GM10266 (cell line): Measurements from ENCODE around the gene CCL19.

Experiments used
- DNase-seq: peaks from one replicate; pipeline ENCODE4 v3.0.0; 2012; ENCODE audit errors: extremely low spot score
- TF ChIP-seq, protein P1 (sequence below): IDR thresholded peaks from 2 replicates; pipeline ENCODE4 v1.5.1; 2012; ENCODE audit warnings: mild to moderate bottlenecking, low read depth; ENCODE audit not compliant: control insufficient read depth, insufficient read depth; ENCODE audit errors: missing control alignments

CCL19 gene

DNA sequence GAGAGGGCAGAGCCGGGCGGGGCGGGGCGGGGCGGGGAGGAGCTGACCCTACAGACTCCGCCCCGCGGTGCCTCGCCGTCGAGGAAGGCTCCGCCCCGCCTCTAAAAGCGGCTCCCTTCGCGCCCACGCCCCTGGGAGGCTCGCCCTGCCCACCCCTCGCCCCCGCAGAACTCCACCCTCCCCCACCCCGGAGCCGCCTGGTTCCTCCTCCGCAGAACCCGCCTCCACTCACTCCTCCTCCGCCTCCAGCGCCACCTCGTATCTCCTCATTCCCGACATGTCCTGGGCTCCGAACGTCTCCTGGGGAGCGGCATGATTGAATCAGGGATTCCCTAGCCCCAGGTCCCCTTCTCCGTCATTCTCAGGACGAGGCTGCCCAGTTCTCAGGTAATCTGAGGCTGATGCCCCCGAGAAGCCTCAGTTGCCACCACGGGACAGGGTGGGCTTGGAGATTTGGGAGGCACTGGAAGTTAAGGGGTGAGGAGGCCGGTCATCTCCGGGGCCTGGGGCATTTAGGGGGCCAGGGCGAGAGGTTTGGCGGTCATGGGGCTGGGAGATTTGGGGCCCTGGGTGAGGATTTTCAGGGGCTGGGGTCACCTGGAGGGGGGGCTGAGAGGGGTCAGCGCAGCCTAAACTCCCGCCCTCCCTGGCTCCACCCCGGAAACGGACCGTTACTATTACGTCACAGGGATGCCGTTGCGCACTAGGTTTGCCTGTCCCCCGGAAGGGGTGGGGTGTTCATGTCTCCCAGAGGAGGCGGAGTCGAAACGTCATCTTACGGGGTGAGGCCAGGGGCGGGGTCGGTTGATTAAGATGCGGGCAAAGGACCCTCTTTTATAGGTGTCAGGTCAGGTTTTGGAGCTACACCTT, 25.5 kb downstream of the CCL19 start:
- DNase-seq: peak; percentile 88
- TF ChIP-seq, protein P1, sequence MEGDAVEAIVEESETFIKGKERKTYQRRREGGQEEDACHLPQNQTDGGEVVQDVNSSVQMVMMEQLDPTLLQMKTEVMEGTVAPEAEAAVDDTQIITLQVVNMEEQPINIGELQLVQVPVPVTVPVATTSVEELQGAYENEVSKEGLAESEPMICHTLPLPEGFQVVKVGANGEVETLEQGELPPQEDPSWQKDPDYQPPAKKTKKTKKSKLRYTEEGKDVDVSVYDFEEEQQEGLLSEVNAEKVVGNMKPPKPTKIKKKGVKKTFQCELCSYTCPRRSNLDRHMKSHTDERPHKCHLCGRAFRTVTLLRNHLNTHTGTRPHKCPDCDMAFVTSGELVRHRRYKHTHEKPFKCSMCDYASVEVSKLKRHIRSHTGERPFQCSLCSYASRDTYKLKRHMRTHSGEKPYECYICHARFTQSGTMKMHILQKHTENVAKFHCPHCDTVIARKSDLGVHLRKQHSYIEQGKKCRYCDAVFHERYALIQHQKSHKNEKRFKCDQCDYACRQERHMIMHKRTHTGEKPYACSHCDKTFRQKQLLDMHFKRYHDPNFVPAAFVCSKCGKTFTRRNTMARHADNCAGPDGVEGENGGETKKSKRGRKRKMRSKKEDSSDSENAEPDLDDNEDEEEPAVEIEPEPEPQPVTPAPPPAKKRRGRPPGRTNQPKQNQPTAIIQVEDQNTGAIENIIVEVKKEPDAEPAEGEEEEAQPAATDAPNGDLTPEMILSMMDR: no peak

DNA sequence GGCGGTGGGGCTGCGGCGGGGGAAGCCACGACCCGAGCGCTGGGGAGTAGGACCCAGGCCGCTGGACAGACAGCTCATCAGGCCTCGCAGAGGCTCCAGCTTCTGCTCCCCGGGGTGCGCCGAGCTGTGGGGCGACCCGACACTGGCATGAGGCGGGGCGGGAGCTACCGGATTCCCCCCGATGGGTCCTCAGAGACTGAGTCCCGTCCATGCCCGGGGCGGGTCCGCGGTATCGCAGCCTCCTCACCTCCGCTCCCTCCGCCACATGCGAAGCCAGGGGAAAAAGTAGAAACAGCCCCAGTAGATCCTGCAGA, 26.1 kb downstream of the CCL19 start:
- no peak for DNase-seq
- TF ChIP-seq, protein P1: no peak

DNA sequence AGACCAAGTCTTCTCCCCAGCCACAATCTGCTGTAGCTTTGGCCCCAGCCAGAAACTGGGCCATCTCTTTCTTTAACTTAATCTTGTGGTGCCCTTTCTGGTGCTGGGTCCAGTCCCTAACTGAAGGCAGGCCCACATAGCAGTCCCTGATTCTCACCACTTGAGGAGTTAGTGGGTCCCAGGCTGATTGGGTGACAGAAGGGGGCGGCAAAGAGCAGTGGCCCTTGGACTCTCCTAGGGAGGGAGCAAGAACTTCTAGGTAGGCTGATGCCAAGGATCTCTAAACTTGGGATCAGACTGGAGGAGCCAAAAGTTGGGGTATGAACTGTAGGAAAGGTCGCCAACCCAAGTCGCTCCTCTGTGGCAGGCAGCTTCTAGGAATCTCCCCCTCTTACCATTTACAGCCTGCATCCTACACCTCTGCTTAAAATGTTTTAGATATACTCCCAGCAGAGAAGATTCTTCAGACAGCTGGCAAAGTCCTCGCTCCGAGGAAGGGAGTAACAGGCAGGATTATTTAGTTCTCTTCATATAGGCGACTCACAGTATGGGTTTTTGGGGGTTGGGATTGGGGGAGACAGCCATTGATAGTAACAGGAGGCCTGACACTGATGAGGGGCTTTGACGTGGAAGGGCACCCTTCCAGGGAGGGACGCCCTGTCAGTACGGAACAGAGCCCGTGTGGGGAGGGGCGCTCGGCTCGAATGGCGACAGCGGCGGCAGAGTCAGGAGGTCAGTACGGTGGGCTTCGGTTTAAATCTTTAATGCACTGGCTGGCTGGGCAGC, 26.6 kb downstream of the CCL19 start:
- peak; percentile 79 for DNase-seq
- TF ChIP-seq, protein P1: peak; percentile 85

DNA sequence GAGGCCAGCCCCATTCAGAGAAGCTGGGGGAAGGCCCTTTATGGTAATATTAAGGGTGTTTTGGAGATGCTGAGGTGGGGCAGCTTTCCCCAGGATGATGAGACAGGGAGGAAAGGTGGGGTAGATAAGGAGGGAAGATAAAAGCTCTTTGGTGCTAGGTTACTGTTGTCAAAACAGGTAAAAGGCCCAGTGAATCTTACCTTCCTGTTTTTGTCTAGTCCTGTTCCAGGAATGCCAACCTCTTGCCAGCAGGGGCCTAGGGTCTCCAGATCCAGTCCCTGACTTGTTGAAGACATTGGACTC, 27.8 kb downstream of the CCL19 start:
- TF ChIP-seq, protein P1: no peak

DNA sequence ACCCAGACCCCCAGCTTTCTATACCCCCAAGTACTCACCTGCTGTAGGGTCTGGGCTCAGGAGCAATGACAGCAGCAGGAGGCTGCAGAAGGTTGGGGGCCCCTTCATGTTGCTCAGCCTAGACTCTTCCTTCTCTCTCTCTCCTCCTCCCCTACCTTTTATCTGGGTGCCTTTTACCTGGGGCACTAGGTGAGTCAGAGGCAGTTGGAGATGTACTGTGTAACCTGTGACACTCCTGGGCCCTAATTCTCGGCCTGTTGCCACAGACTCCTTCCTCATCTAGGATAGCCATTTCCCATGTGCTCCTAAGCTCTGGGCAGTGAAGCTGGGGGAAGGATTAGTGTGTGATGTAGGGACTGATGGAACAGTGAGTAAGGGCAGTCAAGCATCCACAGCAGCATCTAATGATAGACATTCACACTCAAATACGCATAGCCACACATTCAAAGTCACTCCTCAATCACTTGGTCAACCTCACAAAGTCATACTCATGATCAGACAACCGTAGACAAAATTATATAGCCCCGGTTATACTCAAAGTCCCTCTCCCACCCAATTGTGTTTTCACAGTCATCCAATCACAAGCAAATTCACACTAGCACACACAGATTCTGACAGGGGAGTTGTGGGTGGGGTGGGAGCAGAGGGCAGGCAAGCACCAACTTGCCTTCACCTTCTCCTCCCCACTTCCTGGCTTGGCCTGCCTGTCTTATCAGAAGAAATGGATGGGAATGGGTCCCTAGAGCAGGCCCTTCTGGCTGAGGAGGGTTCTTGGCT, 28.4 kb downstream of the CCL19 start, which contains the start of gene CCL27:
CCL27 (minus strand) TSS at position 132 of the 777 bp plus-strand sequence; CDS start at position 108, 24 bp downstream.
- TF ChIP-seq, protein P1: no peak
- no peak for DNase-seq

More for the DNA sequence above, 27.8 kb downstream of the CCL19 start:
- DNase-seq: no peak

DNA sequence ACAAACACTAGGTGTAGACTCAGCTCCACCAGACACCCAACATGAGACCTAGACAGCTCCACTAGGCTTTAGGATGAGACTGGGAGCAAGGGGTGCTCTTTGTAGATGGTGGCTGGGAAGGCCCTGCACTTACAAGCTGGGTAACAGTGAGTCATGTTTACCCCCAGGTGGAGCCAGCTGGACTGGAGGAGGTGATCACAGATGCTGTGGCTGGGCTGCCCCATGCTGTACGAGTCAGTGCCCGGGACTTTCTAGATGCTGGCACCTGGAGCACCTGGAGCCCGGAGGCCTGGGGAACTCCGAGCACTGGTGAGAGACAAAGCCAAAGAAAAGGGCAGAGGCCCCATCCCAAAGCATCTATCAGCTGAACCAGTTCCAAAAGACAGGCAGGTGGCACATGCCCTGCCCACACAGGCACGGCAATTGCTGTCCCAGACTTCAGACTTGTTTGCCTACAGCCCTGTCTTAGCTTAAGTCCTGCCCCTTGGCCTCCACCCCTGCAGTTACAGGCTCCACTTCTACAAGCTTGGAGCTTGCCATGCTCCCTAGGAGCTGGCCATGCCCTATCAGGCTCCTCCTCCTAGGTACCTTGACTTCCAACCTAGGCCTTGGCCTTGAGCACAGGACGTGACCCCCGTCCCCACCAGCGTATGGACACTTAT, 31.4 kb downstream of the CCL19 start:
- TF ChIP-seq, protein P1: no peak
- no peak for DNase-seq
